ENCODE results near the gene CLEC3B.

CLEC3B gene

DNA sequence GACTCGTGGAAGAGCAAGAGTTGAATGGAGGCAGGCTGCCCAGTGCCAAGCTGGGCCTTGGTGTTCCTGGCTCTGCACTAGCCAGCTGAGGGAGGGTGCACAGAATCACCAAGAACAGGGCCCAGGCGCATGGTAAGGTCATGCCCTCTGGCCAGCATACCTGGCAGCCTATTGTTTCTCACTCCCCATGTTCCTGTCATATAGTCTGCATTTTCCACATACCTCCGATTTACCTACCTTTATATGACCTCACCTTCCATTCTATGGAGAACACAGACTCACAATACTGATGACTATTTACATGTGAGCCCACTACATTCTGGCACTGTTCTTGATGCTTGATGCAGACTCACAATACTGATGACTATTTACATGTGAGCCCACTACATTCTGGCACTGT is 5.4 kb downstream of the CLEC3B start:
- no peaks in the 10 kb centered on the region for H3K9me3 ChIP-seq (ENCODE audit: control insufficient read depth, insufficient read depth, low read depth, low read length)
- CTCF ChIA-PET, result interaction anchor here (0.6 to 1.1 kb wide), 2 partner anchors 10 to 526 kb away, joined by 3 to 8 read pairs; no protein-coding TSS in a partner anchor

DNA sequence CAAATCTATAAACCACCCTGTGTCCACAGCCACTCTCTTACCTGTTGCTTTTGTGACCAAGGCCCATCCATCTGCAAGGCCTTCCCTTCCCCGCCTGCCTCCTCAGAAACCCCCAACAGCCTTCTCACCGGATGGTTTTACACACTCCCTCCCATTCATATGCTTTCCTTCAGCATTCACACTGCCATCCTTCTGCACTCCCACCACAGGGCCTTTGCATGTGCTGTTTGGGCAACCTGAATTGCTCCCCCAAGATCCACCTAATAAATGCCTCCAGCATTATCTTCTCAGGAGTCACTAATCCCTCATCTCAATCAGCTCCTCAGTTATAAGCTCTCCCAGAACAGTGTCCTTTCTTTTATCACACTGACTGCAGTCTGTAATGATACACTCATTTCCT is 6.0 kb downstream of the CLEC3B start:
- ChIA-PET POLR2A (no interaction called here), CTCF (interaction anchor here (0.7 kb wide), 1 partner anchor 175 kb away, joined by 3 read pairs; no protein-coding TSS in a partner anchor)

More for the DNA sequence above, 5.4 kb downstream of the CLEC3B start:
- no peak for TF ChIP-seq ZFHX2 (tag by site-specific recombination; conservative IDR thresholded peaks at IDR 0.05)
- no peak for TF ChIP-seq ZNF140 (tag by site-specific recombination; IDR thresholded peaks at IDR 0.05)
- TF ChIP-seq ZNF792 (tag by site-specific recombination; IDR thresholded peaks at IDR 0.05), result no peak
- no peak for TF ChIP-seq YY2 (tag by site-specific recombination; IDR thresholded peaks at IDR 0.05)
- no peak for TF ChIP-seq ZNF214 (tag by site-specific recombination; IDR thresholded peaks at IDR 0.05; ENCODE audit: borderline replicate concordance)
- TF ChIP-seq, protein P1, sequence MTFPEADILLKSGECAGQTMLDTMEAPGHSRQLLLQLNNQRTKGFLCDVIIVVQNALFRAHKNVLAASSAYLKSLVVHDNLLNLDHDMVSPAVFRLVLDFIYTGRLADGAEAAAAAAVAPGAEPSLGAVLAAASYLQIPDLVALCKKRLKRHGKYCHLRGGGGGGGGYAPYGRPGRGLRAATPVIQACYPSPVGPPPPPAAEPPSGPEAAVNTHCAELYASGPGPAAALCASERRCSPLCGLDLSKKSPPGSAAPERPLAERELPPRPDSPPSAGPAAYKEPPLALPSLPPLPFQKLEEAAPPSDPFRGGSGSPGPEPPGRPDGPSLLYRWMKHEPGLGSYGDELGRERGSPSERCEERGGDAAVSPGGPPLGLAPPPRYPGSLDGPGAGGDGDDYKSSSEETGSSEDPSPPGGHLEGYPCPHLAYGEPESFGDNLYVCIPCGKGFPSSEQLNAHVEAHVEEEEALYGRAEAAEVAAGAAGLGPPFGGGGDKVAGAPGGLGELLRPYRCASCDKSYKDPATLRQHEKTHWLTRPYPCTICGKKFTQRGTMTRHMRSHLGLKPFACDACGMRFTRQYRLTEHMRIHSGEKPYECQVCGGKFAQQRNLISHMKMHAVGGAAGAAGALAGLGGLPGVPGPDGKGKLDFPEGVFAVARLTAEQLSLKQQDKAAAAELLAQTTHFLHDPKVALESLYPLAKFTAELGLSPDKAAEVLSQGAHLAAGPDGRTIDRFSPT (tag by site-specific recombination; IDR thresholded peaks at IDR 0.05), result no peak
- TF ChIP-seq ZNF174 (tag by site-specific recombination; IDR thresholded peaks at IDR 0.05), result no peak
- TF ChIP-seq ZBTB8A (tag by site-specific recombination; IDR thresholded peaks at IDR 0.05), result no peak
- no peak for TF ChIP-seq SP7 (tag by site-specific recombination; IDR thresholded peaks at IDR 0.05)
- no peak for TF ChIP-seq ZNF148 (tag by site-specific recombination; IDR thresholded peaks at IDR 0.05; ENCODE audit: borderline replicate concordance)
- TF ChIP-seq, protein P2, sequence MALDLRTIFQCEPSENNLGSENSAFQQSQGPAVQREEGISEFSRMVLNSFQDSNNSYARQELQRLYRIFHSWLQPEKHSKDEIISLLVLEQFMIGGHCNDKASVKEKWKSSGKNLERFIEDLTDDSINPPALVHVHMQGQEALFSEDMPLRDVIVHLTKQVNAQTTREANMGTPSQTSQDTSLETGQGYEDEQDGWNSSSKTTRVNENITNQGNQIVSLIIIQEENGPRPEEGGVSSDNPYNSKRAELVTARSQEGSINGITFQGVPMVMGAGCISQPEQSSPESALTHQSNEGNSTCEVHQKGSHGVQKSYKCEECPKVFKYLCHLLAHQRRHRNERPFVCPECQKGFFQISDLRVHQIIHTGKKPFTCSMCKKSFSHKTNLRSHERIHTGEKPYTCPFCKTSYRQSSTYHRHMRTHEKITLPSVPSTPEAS (tag by site-specific recombination; IDR thresholded peaks at IDR 0.05), result no peak
- no peak for TF ChIP-seq ZNF654 (tag by site-specific recombination; IDR thresholded peaks at IDR 0.05; ENCODE audit: low read depth)
- no peak for TF ChIP-seq ZNF707 (tag by site-specific recombination; IDR thresholded peaks at IDR 0.05)
- TF ChIP-seq ZNF211 (tag by site-specific recombination; IDR thresholded peaks at IDR 0.05; ENCODE audit: low read depth), result no peak
- TF ChIP-seq ZNF658 (tag by site-specific recombination; IDR thresholded peaks at IDR 0.05), result no peak
- no peak for TF ChIP-seq ZNF324 (tag by site-specific recombination; IDR thresholded peaks at IDR 0.05)
- no peak for TF ChIP-seq ZNF785 (tag by site-specific recombination; IDR thresholded peaks at IDR 0.05)
- TF ChIP-seq ZBTB48 (tag by site-specific recombination; IDR thresholded peaks at IDR 0.05), result no peak
- POLR2A ChIA-PET, result no interaction called here
- no peak overlapping the region for H3K4me3 ChIP-seq (ENCODE audit: low read depth, low read length)
- H3K4me1 ChIP-seq (ENCODE audit: control insufficient read depth, insufficient read depth, low read length), result no peaks in the 10 kb centered on the region
- H3K36me3 ChIP-seq (ENCODE audit: control insufficient read depth in 2 of 2, insufficient read depth in 1 of 2, low read length in 2 of 2), result no peaks in the 10 kb centered on the region
- no peak overlapping the region for H3K27ac ChIP-seq (ENCODE audit: extremely low read depth, low read depth, low read length)

More for the DNA sequence above, 6.0 kb downstream of the CLEC3B start:
- Histone ChIP-seq H3K4me1 (ENCODE audit: control insufficient read depth, insufficient read depth, low read length) (no peaks in the 10 kb centered on the region), H3K36me3 (ENCODE audit: control insufficient read depth in 2 of 2, insufficient read depth in 1 of 2, low read length in 2 of 2) (no peaks in the 10 kb centered on the region), H3K4me3 (ENCODE audit: low read depth, low read length) (no peak overlapping the region), H3K27ac (ENCODE audit: extremely low read depth, low read depth, low read length) (no peak overlapping the region), H3K9me3 (ENCODE audit: control insufficient read depth, insufficient read depth, low read depth, low read length) (no peaks in the 10 kb centered on the region)
- TF ChIP-seq, protein P3, sequence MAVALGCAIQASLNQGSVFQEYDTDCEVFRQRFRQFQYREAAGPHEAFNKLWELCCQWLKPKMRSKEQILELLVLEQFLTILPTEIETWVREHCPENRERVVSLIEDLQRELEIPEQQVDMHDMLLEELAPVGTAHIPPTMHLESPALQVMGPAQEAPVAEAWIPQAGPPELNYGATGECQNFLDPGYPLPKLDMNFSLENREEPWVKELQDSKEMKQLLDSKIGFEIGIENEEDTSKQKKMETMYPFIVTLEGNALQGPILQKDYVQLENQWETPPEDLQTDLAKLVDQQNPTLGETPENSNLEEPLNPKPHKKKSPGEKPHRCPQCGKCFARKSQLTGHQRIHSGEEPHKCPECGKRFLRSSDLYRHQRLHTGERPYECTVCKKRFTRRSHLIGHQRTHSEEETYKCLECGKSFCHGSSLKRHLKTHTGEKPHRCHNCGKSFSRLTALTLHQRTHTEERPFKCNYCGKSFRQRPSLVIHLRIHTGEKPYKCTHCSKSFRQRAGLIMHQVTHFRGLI (tag by site-specific recombination; IDR thresholded peaks at IDR 0.05), result no peak
- TF ChIP-seq ZNF221 (tag by site-specific recombination; IDR thresholded peaks at IDR 0.05; ENCODE audit: borderline replicate concordance) (no peak), ZBTB26 (tag by site-specific recombination; optimal IDR thresholded peaks at IDR 0.05) (no peak), ZNF404 (tag by site-specific recombination; IDR thresholded peaks at IDR 0.05) (no peak), BCL11B (tag by site-specific recombination; IDR thresholded peaks at IDR 0.05; ENCODE audit: low read depth) (no peak), IKZF3 (tag by site-specific recombination; IDR thresholded peaks at IDR 0.05) (no peak), KLF9 (tag by site-specific recombination; IDR thresholded peaks at IDR 0.05; ENCODE audit: low read depth) (no peak), ZNF626 (tag by site-specific recombination; IDR thresholded peaks at IDR 0.05) (no peak), SCRT2 (tag by site-specific recombination; IDR thresholded peaks at IDR 0.05) (peak; percentile 51), PBX3 (CRISPR knock-in tag; IDR thresholded peaks at IDR 0.05) (no peak), ZNF623 (tag by site-specific recombination; IDR thresholded peaks at IDR 0.05) (peak; percentile 90), ZNF530 (tag by site-specific recombination; IDR thresholded peaks at IDR 0.05; ENCODE audit: low read depth) (no peak), ZNF791 (tag by site-specific recombination; IDR thresholded peaks at IDR 0.05) (no peak)
